HCT116 (cell line): ENCODE results near the gene ORC6.

ENCODE experiments used
- POLR2AphosphoS5 ChIP-seq: IDR thresholded peaks from 2 replicates; pipeline ENCODE4 v1.6.1; 2011; ENCODE audit warnings: mild to moderate bottlenecking, low read depth, low read length, moderate library complexity
- RAD21 ChIP-seq: IDR thresholded peaks from 2 replicates; pipeline ENCODE4 v1.6.1; 2012; ENCODE audit warnings: low read depth, mild to moderate bottlenecking
- ZNF274 ChIP-seq: fragments of 200-500 bp; sonication (Bioruptor generic); IDR thresholded peaks from 2 replicates; pipeline ENCODE4 v1.6.1; 2014; ENCODE audit warnings: mild to moderate bottlenecking, low read depth, low read length, inconsistent platforms
- TF ChIP-seq, protein P1 (sequence below), 3 experiments: fragments of 200-600 bp in 1 of 3; sonication (generic) in 1 of 3; IDR thresholded peaks in 2 of 3; conservative IDR thresholded peaks in 1 of 3; 2 replicates each; pipeline ENCODE4 v1.5.1; 2012 to 2017; ENCODE audit warnings: low read depth in 2 of 3, low read length in 2 of 3, antibody characterized with exemption in 1 of 3, borderline replicate concordance in 1 of 3, control low read depth in 1 of 3, mild to moderate bottlenecking in 1 of 3, mixed read lengths in 1 of 3, mixed run types in 1 of 3, moderate library complexity in 1 of 3; ENCODE audit not compliant: insufficient read depth in 1 of 3
- TF ChIP-seq, protein P2 (sequence below): IDR thresholded peaks from 2 replicates; pipeline ENCODE4 v1.6.1; 2012

DNA sequence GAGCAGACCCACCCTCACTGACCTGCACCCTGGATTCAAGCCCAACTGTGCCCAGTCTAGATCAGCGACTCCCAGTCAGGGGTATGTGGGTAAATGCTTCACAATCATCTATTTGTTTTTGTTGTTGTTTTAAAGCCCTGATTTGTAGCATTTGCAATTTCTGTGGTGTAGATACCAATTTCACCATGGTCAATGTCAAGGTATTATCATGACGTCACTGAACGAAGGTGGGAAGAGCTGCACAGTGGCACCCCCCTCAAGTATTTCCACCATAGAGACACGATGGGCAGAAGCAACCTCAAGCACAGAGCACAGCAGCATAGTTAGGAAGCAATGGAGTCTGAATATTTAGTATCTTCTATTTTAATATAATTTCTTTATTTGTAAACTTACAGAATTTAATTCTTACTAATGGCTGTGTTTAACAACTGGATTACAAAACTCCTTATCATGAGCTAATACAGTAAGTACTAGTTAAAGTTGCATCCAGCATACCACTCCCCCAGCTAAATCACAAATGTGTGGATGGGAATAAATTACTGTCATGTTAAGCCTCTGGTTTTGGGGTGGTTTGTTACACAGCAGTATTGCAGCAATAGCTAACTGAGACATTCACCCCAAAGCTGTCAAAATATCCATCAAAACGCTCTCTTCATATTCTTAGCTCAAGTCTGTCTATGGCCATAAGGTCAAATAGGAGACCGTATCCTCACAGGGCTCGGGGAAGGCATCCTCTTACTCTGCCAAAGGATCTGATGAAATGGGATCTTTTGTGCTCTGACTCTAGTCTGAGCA lies 25.5 kb downstream of the ORC6 start:
- TF ChIP-seq POLR2AphosphoS5: no peak
- TF ChIP-seq, protein P1, sequence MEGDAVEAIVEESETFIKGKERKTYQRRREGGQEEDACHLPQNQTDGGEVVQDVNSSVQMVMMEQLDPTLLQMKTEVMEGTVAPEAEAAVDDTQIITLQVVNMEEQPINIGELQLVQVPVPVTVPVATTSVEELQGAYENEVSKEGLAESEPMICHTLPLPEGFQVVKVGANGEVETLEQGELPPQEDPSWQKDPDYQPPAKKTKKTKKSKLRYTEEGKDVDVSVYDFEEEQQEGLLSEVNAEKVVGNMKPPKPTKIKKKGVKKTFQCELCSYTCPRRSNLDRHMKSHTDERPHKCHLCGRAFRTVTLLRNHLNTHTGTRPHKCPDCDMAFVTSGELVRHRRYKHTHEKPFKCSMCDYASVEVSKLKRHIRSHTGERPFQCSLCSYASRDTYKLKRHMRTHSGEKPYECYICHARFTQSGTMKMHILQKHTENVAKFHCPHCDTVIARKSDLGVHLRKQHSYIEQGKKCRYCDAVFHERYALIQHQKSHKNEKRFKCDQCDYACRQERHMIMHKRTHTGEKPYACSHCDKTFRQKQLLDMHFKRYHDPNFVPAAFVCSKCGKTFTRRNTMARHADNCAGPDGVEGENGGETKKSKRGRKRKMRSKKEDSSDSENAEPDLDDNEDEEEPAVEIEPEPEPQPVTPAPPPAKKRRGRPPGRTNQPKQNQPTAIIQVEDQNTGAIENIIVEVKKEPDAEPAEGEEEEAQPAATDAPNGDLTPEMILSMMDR (IDR thresholded peaks at IDR 0.05 in 2 of 3, conservative IDR thresholded peaks at IDR 0.05 in 1 of 3; ENCODE audit: borderline replicate concordance in 1 of 3, insufficient read depth in 1 of 3, low read depth in 2 of 3, low read length in 2 of 3): no peak
- TF ChIP-seq RAD21: no peak
- TF ChIP-seq, protein P2, sequence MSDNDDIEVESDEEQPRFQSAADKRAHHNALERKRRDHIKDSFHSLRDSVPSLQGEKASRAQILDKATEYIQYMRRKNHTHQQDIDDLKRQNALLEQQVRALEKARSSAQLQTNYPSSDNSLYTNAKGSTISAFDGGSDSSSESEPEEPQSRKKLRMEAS: no peak
- no peak for TF ChIP-seq ZNF274
